Measurements from ENCODE around the gene PI4K2A. TPM values are rescaled to one million over a fixed set of nuclear protein-coding genes. Genes with fewer than 3 reads are reported as not detected.

Gene PI4K2A
- total RNA-seq, 1 donor from 2014 or later, result 11.9 TPM

DNA sequence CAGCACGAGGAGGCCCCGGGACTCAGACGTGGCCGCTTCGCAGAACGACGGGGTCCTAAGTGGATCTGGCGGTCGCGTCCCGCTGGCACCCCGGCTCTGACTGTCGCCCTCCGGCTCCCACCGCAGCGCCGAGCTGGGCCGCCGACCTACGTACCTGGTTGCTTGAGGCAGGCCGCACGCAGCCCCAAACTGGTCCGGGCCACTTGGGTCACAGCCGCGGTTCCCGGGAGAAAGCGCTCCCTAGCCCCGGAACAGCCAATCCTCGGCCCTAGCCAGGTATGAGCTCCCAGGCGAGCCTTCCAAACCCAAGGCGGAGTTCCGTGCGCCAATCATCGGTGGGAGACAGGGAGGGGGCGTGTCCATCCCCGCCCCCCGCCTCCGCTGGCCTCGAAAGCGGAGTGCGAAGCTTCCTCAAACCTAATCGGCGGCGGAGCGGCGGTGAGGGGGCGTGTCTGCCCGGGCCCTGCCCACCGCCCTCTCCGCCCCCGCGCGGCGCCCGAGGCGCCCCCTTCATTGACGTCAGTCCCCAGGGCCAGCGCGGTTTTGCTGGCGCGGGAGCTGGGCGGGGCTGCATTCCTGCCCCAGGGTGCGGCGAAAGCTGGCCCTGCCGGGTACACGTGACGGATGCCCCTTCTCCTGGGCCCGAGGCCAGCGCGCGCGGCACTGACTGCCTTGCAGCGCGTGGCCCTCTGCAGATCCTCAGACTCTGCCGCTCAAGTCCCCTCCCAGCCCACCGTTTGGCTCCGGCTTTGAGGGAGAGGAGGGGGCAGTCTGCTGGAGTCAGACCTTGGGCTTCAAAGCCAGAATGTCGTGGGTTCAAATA is 46.7 kb downstream of the PI4K2A start, which contains the start of gene AVPI1:
Gene AVPI1 (minus strand): TSS at position 280 of the 823 bp plus-strand sequence. CDS start 7,336 bp downstream, outside the sequence.
- TF ChIP-seq, protein P1, sequence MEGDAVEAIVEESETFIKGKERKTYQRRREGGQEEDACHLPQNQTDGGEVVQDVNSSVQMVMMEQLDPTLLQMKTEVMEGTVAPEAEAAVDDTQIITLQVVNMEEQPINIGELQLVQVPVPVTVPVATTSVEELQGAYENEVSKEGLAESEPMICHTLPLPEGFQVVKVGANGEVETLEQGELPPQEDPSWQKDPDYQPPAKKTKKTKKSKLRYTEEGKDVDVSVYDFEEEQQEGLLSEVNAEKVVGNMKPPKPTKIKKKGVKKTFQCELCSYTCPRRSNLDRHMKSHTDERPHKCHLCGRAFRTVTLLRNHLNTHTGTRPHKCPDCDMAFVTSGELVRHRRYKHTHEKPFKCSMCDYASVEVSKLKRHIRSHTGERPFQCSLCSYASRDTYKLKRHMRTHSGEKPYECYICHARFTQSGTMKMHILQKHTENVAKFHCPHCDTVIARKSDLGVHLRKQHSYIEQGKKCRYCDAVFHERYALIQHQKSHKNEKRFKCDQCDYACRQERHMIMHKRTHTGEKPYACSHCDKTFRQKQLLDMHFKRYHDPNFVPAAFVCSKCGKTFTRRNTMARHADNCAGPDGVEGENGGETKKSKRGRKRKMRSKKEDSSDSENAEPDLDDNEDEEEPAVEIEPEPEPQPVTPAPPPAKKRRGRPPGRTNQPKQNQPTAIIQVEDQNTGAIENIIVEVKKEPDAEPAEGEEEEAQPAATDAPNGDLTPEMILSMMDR (IDR thresholded peaks at IDR 0.05), result no peak
- TF ChIP-seq EZH2 (IDR thresholded peaks at IDR 0.05), result peak; percentile 31
- no peak for TF ChIP-seq EZH2phosphoT487 (IDR thresholded peaks at IDR 0.05)
- peak within 1 kb of the TSS; percentile 88 for H3K4me3 Mint-ChIP-seq
- Histone ChIP-seq H3K4me1 (peaks cover 11% of the 10 kb centered on the region), H4K20me1 (ENCODE audit: low read depth) (no peaks in the 10 kb centered on the region), H3K27ac (no peak within 1 kb of the TSS), H3K36me3 (no peaks in the 10 kb centered on the region), H3K9ac (peak within 1 kb of the TSS; percentile 47), H3K4me3 (peak within 1 kb of the TSS; percentile 71), H3K4me2 (peak within 1 kb of the TSS; percentile 85), H3K27me3 (peaks cover 10% of the 10 kb centered on the region), H3K9me3 (ENCODE audit: low read depth) (no peaks in the 10 kb centered on the region), H2AFZ (replicated peaks) (peak within 1 kb of the TSS; percentile 97), H3F3A (ENCODE audit: low read depth) (peaks cover 15% of the 10 kb centered on the region), H3K79me2 (ENCODE audit: low read depth) (no peaks in the 10 kb centered on the region)
- DNase-seq (ENCODE audit: low spot score), result peak; percentile 99
- peaks cover 11% of the 10 kb centered on the region for H3K4me1 Mint-ChIP-seq
- H3K27me3 Mint-ChIP-seq (ENCODE audit: insufficient read depth, low read depth), result peaks cover 9% of the 10 kb centered on the region
- no peaks in the 10 kb centered on the region for H3K36me3 Mint-ChIP-seq
- peak within 1 kb of the TSS; percentile 43 for H3K27ac Mint-ChIP-seq
- no peaks in the 10 kb centered on the region for H3K9me3 Mint-ChIP-seq

DNA sequence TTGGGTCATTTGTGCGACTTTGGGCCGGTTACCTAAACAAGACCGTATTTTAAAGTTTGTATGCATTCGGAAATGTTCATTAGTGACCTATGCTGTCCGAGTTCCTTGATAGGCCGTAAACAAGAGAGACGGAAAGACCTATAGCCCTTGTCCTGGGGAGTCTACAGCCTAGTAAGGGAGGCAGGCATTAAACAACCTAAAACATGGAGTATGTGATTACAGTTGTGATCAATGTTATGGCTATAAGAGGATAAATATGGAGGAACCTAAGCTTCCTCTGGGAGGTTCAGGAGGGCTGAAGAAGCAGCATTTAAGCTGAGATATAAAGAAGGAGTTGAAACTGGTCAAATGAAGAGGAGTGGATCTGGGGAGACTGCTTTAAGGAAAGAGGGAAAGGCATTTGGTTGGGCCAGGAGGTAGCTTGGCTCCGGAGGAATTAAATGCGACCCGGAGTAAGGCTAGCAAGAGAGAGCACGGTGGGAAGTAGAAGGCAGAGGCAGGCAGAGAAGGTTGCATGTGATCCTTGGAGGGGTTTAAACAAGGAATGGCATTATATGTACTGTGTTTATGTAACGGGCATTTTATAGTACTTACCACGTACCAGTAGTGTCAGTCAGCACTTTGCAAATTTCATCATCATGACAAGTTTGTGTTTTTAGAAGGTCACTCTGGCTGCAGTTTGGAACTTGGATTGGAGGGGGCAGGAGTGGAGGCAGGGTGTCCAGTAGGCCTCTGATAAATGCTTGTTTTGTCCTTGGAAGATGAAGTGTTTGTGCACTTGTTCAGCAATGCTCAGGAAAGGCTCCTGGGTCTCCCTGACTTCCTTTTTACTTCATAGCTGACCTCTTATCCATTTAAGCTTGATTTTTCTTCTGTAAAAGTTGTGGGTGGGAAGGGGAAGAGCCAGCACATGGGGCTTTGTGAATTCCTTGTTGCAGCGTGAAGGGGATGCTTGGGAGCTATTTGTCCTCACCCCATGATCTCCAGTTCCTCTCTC is 47.6 kb downstream of the PI4K2A start:
- H3K4me1 Mint-ChIP-seq, result peaks cover 11% of the 10 kb centered on the region
- H3K4me3 Mint-ChIP-seq, result peak overlapping the region; percentile 76
- Histone ChIP-seq H4K20me1 (ENCODE audit: low read depth) (no peaks in the 10 kb centered on the region), H3K27ac (no peak overlapping the region), H3F3A (ENCODE audit: low read depth) (peaks cover 15% of the 10 kb centered on the region), H3K36me3 (no peaks in the 10 kb centered on the region), H3K4me2 (peak overlapping the region; percentile 68), H3K4me1 (peaks cover 11% of the 10 kb centered on the region), H3K79me2 (ENCODE audit: low read depth) (no peaks in the 10 kb centered on the region), H3K4me3 (peak overlapping the region; percentile 18), H3K9me3 (ENCODE audit: low read depth) (no peaks in the 10 kb centered on the region), H2AFZ (replicated peaks) (peak overlapping the region; percentile 59), H3K9ac (no peak overlapping the region), H3K27me3 (peaks cover 10% of the 10 kb centered on the region)
- peaks cover 9% of the 10 kb centered on the region for H3K27me3 Mint-ChIP-seq (ENCODE audit: insufficient read depth, low read depth)
- no peak for DNase-seq (ENCODE audit: low spot score)
- H3K9me3 Mint-ChIP-seq, result peaks cover 2% of the 10 kb centered on the region
- TF ChIP-seq EZH2 (IDR thresholded peaks at IDR 0.05) (no peak), EZH2phosphoT487 (IDR thresholded peaks at IDR 0.05) (no peak)
- TF ChIP-seq, protein P1 (IDR thresholded peaks at IDR 0.05), result no peak
- peak overlapping the region; percentile 43 for H3K27ac Mint-ChIP-seq
- no peaks in the 10 kb centered on the region for H3K36me3 Mint-ChIP-seq

DNA sequence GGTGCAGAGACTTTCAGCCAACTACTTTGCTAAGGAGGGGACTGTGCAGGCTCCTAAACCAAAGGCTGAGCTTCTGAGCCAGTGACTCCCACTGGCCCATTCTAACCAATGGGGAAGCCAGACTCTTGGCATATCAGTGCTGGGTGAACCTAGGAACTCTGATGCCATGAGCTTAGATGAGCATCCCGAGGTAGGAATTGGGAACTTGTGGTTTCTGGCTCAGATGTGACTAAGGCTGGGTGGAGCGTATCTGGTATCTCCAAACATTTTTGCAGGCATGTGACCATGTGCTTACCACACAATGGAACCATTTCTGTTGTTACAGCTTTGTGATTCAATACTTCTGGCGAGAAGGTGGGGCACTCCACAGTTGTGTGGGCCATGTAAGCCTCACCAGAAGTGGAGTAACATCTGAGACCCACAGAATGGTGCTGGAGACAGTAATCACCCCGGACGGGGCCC is 49.1 kb downstream of the PI4K2A start:
- H3K36me3 Mint-ChIP-seq, result no peaks in the 10 kb centered on the region
- TF ChIP-seq EZH2phosphoT487 (IDR thresholded peaks at IDR 0.05), result no peak
- TF ChIP-seq EZH2 (IDR thresholded peaks at IDR 0.05), result no peak
- TF ChIP-seq, protein P1 (IDR thresholded peaks at IDR 0.05), result no peak
- no peaks in the 10 kb centered on the region for H4K20me1 ChIP-seq (ENCODE audit: low read depth)
- H3K4me3 ChIP-seq, result no peak overlapping the region
- no peaks in the 10 kb centered on the region for H3K79me2 ChIP-seq (ENCODE audit: low read depth)
- no peaks in the 10 kb centered on the region for H3K36me3 ChIP-seq
- no peak overlapping the region for H3K4me3 Mint-ChIP-seq
- peaks cover 11% of the 10 kb centered on the region for H3K4me1 ChIP-seq
- DNase-seq (ENCODE audit: low spot score), result no peak
- no peak overlapping the region for H3K27ac ChIP-seq
- peaks cover 10% of the 10 kb centered on the region for H3K27me3 ChIP-seq
- H3K27me3 Mint-ChIP-seq (ENCODE audit: insufficient read depth, low read depth), result peaks cover 9% of the 10 kb centered on the region
- no peak overlapping the region for H3K4me2 ChIP-seq
- peaks cover 15% of the 10 kb centered on the region for H3F3A ChIP-seq (ENCODE audit: low read depth)
- H3K9ac ChIP-seq, result no peak overlapping the region
- no peak overlapping the region for H2AFZ ChIP-seq (replicated peaks)
- H3K9me3 ChIP-seq (ENCODE audit: low read depth), result no peaks in the 10 kb centered on the region
- no peak overlapping the region for H3K27ac Mint-ChIP-seq
- peaks cover 2% of the 10 kb centered on the region for H3K9me3 Mint-ChIP-seq
- H3K4me1 Mint-ChIP-seq, result peaks cover 11% of the 10 kb centered on the region

Measured in neural progenitor cell (in vitro differentiated cells).